GM21447 (cell line): ENCODE data around the gene TMEM208.

Source experiments
- ATAC-seq: cut with Tn5 transposase; IDR thresholded peaks from one replicate; pipeline ENCODE4 v1.9.1; 2021; ENCODE audit not compliant: unreplicated experiment

The TMEM208 gene

GRCh38 chr16:67191411-67191994 is 35.4 kb upstream of the TMEM208 start:
- no peak for ATAC-seq

GRCh38 chr16:67191995-67192681 is 34.8 kb upstream of the TMEM208 start, which contains the start of gene E2F4:
TSS of gene E2F4 (plus strand) at chr16:67192155. CDS start at chr16:67192228, 73 bp downstream.
- peak; percentile 85 for ATAC-seq

GRCh38 chr16:67192781-67193361 is 34.1 kb upstream of the TMEM208 start:
- ATAC-seq, result no peak

GRCh38 chr16:67193536-67193935 is 33.4 kb upstream of the TMEM208 start:
- no peak for ATAC-seq

GRCh38 chr16:67194260-67194659 is 32.7 kb upstream of the TMEM208 start:
- no peak for ATAC-seq

- no peak for ATAC-seq
Observed at GRCh38 chr16:67195676-67196075, 31.3 kb upstream of the TMEM208 start.

- ATAC-seq, result no peak
Observed at GRCh38 chr16:67196881-67197280, 30.0 kb upstream of the TMEM208 start.

GRCh38 chr16:67197704-67198103 is 29.2 kb upstream of the TMEM208 start:
- ATAC-seq, result no peak

- ATAC-seq, result no peak
Observed at GRCh38 chr16:67198238-67198734, 28.6 kb upstream of the TMEM208 start.

- no peak for ATAC-seq
Observed at GRCh38 chr16:67199011-67199807, 27.7 kb upstream of the TMEM208 start, which contains the start of gene ELMO3. TSS of gene ELMO3 (plus strand) at chr16:67199131. CDS start at chr16:67199327, 196 bp downstream.

GRCh38 chr16:67199808-67200198 is 27.1 kb upstream of the TMEM208 start:
- ATAC-seq, result no peak

GRCh38 chr16:67200491-67200890 is 26.4 kb upstream of the TMEM208 start:
- no peak for ATAC-seq

GRCh38 chr16:67201411-67202345 is 25.3 kb upstream of the TMEM208 start:
- ATAC-seq, result no peak

GRCh38 chr16:67202426-67202825 is 24.5 kb upstream of the TMEM208 start:
- no peak for ATAC-seq

GRCh38 chr16:67202956-67203493 is 23.9 kb upstream of the TMEM208 start:
- no peak for ATAC-seq

GRCh38 chr16:67204076-67204475 is 22.9 kb upstream of the TMEM208 start:
- no peak for ATAC-seq

- ATAC-seq, result no peak
Observed at GRCh38 chr16:67206129-67206837, 20.6 kb upstream of the TMEM208 start.

GRCh38 chr16:67206838-67207248 is 20.1 kb upstream of the TMEM208 start:
- no peak for ATAC-seq
